Astrocyte of the cerebellum (primary cell): ENCODE results near the gene KCNAB2.

ENCODE experiments used
- DNase-seq: peaks from one replicate; pipeline ENCODE4 v3.0.0-alpha.2; 2011; ENCODE audit warnings: low read depth
- H3K4me3 ChIP-seq: 2 replicates; pipeline ENCODE4 v1.5.1; 2011; ENCODE audit warnings: mild to moderate bottlenecking, low read depth, low read length, moderate library complexity
- CTCF ChIP-seq: IDR thresholded peaks from 2 replicates; pipeline ENCODE4 v1.5.1; 2012; ENCODE audit warnings: low read length, low read depth, moderate library complexity, mild to moderate bottlenecking; ENCODE audit errors: missing control alignments
- in situ Hi-C: cut with HindIII; loops from 2 replicates; pipeline ENCODE4 v1.10.0; 2017; ENCODE audit warnings: low sequenced_read_pairs

The KCNAB2 gene

GRCh38 chr1:6005276-6005917 lies 40.3 kb upstream of the KCNAB2 start:
- H3K4me3 ChIP-seq, result no peak overlapping the region
- TF ChIP-seq CTCF, result no peak
- in situ Hi-C loops, result no loop called here
- DNase-seq, result no peak

- DNase-seq, result no peak
- H3K4me3 ChIP-seq, result no peak overlapping the region
- TF ChIP-seq CTCF, result no peak
- in situ Hi-C loops, result no loop called here
These were observed 38.8 kb upstream of the KCNAB2 start for GRCh38 chr1:6006882-6007281.

- no peak for DNase-seq
- TF ChIP-seq CTCF, result no peak
- in situ Hi-C loops, result no loop called here
- no peak overlapping the region for H3K4me3 ChIP-seq
These were observed 38.2 kb upstream of the KCNAB2 start for GRCh38 chr1:6007318-6008083.

- DNase-seq, result no peak
- in situ Hi-C loops, result no loop called here
- no peak overlapping the region for H3K4me3 ChIP-seq
- no peak for TF ChIP-seq CTCF
These were observed 37.6 kb upstream of the KCNAB2 start for GRCh38 chr1:6008084-6008415.

GRCh38 chr1:6008696-6009095 lies 37.0 kb upstream of the KCNAB2 start:
- H3K4me3 ChIP-seq, result no peak overlapping the region
- DNase-seq, result no peak
- no peak for TF ChIP-seq CTCF
- in situ Hi-C loops, result no loop called here

GRCh38 chr1:6009120-6010040 lies 36.3 kb upstream of the KCNAB2 start:
- no peak for TF ChIP-seq CTCF
- H3K4me3 ChIP-seq, result no peak overlapping the region
- DNase-seq, result no peak
- in situ Hi-C loops, result no loop called here
